ENCODE measurements around the gene ACAA1. TPM values are rescaled to one million over a fixed set of nuclear protein-coding genes. Genes with fewer than 3 reads are reported as not detected.

ACAA1 gene
- total RNA-seq, 2 experiments from 2014 or later: 56.4 to 58.9 TPM

DNA sequence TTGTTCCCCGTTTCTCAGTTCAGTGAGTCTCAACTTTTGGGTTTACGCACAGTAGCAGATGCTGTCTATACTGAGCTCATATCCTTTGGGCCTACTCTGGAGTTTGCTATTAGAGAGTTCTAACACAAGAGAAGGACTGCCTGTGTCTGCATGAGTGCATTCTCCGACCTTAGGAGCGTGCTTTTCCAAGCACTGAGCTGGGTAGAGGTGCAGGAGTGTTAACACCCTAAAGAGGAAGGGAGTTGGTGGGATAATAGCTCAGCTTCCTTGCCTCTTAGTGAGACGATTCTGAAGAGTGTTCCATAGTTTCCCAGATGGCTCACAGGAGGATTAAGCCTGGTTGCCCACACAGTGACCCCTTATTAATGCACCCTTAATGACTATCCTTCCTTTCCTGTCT, 21.5 kb upstream of the ACAA1 start:
- no peaks in the 10 kb centered on the region for H3K36me3 Mint-ChIP-seq (ENCODE audit: low read depth)
- CTCF ChIA-PET: no interaction called here

DNA sequence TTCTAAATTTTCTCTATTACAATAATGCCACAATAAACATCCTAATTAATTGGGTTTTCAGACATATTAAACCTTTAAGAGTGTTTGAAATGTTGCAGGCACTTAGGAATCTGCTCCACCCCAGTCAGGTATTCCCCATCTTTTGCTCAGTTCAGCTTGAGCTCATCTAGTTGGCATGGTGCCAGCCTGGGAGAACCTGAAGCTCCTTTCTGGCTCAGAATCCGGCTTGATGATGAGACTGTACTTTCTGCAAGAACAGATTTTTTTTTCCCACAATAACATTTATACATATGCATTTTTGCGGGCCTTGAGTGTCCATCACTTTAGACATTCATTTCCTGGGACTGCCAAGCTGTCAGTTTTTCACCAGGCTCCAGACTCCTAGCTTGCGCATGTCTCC, 20.7 kb upstream of the ACAA1 start:
- H3K27me3 Mint-ChIP-seq: no peaks in the 10 kb centered on the region
- H3K27ac Mint-ChIP-seq: no peak overlapping the region
- ChIA-PET CTCF (no interaction called here), POLR2A (interaction anchor here (1.3 kb wide), 2 partner anchors 8 to 21 kb away, joined by 3 read pairs; partner anchors contain the start of gene ACAA1)
- Histone ChIP-seq H3K9me3 (ENCODE audit: control insufficient read depth in 1 of 2, insufficient read depth in 1 of 2, low read length in 2 of 2) (no peaks in the 10 kb centered on the region), H3K27ac (ENCODE audit: low read depth in 1 of 2, low read length in 2 of 2) (no peak overlapping the region), H3K4me1 (ENCODE audit: insufficient read depth, low read length) (peaks cover 2% of the 10 kb centered on the region), H3K4me3 (ENCODE audit: low read length) (no peak overlapping the region), H3K36me3 (ENCODE audit: insufficient read depth, low read length) (no peaks in the 10 kb centered on the region), H3K27me3 (ENCODE audit: control insufficient read depth in 1 of 2, insufficient read depth in 2 of 2, low read length in 2 of 2) (no peaks in the 10 kb centered on the region)
- H3K36me3 Mint-ChIP-seq (ENCODE audit: low read depth): no peaks in the 10 kb centered on the region
- H3K9me3 Mint-ChIP-seq: no peaks in the 10 kb centered on the region
- ATAC-seq (ENCODE audit: poor library complexity) (no peak), DNase-seq (no peak)
- TF ChIP-seq, protein P1, sequence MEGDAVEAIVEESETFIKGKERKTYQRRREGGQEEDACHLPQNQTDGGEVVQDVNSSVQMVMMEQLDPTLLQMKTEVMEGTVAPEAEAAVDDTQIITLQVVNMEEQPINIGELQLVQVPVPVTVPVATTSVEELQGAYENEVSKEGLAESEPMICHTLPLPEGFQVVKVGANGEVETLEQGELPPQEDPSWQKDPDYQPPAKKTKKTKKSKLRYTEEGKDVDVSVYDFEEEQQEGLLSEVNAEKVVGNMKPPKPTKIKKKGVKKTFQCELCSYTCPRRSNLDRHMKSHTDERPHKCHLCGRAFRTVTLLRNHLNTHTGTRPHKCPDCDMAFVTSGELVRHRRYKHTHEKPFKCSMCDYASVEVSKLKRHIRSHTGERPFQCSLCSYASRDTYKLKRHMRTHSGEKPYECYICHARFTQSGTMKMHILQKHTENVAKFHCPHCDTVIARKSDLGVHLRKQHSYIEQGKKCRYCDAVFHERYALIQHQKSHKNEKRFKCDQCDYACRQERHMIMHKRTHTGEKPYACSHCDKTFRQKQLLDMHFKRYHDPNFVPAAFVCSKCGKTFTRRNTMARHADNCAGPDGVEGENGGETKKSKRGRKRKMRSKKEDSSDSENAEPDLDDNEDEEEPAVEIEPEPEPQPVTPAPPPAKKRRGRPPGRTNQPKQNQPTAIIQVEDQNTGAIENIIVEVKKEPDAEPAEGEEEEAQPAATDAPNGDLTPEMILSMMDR (IDR thresholded peaks at IDR 0.05): no peak
- H3K4me3 Mint-ChIP-seq: no peak overlapping the region
- H3K4me1 Mint-ChIP-seq (ENCODE audit: low read depth): no peaks in the 10 kb centered on the region
- intact Hi-C loops (cut with DNase I, micrococcal nuclease): no loop called here

More for the DNA sequence above, 21.5 kb upstream of the ACAA1 start:
- H3K4me1 Mint-ChIP-seq (ENCODE audit: low read depth): no peaks in the 10 kb centered on the region
- no peaks in the 10 kb centered on the region for H3K27me3 Mint-ChIP-seq
- no peak overlapping the region for H3K4me3 ChIP-seq (ENCODE audit: low read length)
- no peak overlapping the region for H3K27ac ChIP-seq (ENCODE audit: low read depth in 1 of 2, low read length in 2 of 2)
- no peak overlapping the region for H3K27ac Mint-ChIP-seq
- no peak overlapping the region for H3K4me3 Mint-ChIP-seq
- no peaks in the 10 kb centered on the region for H3K9me3 ChIP-seq (ENCODE audit: control insufficient read depth in 1 of 2, insufficient read depth in 1 of 2, low read length in 2 of 2)
- H3K4me1 ChIP-seq (ENCODE audit: insufficient read depth, low read length): no peaks in the 10 kb centered on the region
- H3K9me3 Mint-ChIP-seq: no peaks in the 10 kb centered on the region
- ATAC-seq (ENCODE audit: poor library complexity): no peak
- TF ChIP-seq, protein P1 (IDR thresholded peaks at IDR 0.05): no peak
- no peak for DNase-seq
- H3K36me3 ChIP-seq (ENCODE audit: insufficient read depth, low read length): no peaks in the 10 kb centered on the region
- POLR2A ChIA-PET: interaction anchor here (1.3 kb wide), 2 partner anchors 9 to 21 kb away, joined by 3 read pairs; partner anchors contain the start of gene ACAA1
- intact Hi-C loops (cut with DNase I, micrococcal nuclease): no loop called here
- no peaks in the 10 kb centered on the region for H3K27me3 ChIP-seq (ENCODE audit: control insufficient read depth in 1 of 2, insufficient read depth in 2 of 2, low read length in 2 of 2)

DNA sequence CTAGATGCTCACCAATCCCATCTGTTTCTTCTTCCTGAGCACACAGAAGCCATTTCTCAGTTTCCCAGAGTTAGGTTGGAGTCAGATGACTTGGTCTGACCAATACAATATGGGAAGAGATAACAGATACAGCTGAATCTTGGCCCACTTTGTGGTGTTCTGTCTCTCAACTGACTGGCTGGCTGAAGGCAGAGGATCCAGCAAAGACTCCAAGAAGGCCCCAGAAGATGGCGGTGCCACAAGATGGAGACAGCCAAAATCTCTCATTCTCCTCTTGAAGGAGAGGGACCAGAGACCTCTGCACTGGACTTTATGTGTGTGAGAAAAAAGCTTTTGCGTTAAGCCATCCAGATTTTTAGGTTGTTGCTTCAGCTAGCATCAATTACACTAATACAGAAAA, 20.2 kb upstream of the ACAA1 start:
- Histone ChIP-seq H3K27me3 (ENCODE audit: control insufficient read depth in 1 of 2, insufficient read depth in 2 of 2, low read length in 2 of 2) (no peaks in the 10 kb centered on the region), H3K4me3 (ENCODE audit: low read length) (no peak overlapping the region), H3K9me3 (ENCODE audit: control insufficient read depth in 1 of 2, insufficient read depth in 1 of 2, low read length in 2 of 2) (no peaks in the 10 kb centered on the region), H3K27ac (ENCODE audit: low read depth in 1 of 2, low read length in 2 of 2) (no peak overlapping the region), H3K36me3 (ENCODE audit: insufficient read depth, low read length) (no peaks in the 10 kb centered on the region), H3K4me1 (ENCODE audit: insufficient read depth, low read length) (peaks cover 6% of the 10 kb centered on the region)
- Mint-ChIP-seq H3K4me1 (ENCODE audit: low read depth) (peaks cover under 1% of the 10 kb centered on the region), H3K27ac (no peak overlapping the region), H3K4me3 (no peak overlapping the region), H3K27me3 (no peaks in the 10 kb centered on the region), H3K9me3 (no peaks in the 10 kb centered on the region), H3K36me3 (ENCODE audit: low read depth) (no peaks in the 10 kb centered on the region)
- intact Hi-C loops (cut with DNase I, micrococcal nuclease): no loop called here
- ChIA-PET POLR2A (interaction anchor here (1.4 kb wide), 1 partner anchor 8 kb away, joined by 4 read pairs; the partner anchor contains the start of gene OXSR1), CTCF (interaction anchor here (0.6 kb wide), 1 partner anchor 42 kb away, joined by 3 read pairs; no protein-coding TSS in a partner anchor)
- TF ChIP-seq, protein P1 (IDR thresholded peaks at IDR 0.05): no peak
- ATAC-seq (ENCODE audit: poor library complexity) (no peak), DNase-seq (no peak)
